ENCODE results near the gene PTCHD1.

PTCHD1 gene

DNA sequence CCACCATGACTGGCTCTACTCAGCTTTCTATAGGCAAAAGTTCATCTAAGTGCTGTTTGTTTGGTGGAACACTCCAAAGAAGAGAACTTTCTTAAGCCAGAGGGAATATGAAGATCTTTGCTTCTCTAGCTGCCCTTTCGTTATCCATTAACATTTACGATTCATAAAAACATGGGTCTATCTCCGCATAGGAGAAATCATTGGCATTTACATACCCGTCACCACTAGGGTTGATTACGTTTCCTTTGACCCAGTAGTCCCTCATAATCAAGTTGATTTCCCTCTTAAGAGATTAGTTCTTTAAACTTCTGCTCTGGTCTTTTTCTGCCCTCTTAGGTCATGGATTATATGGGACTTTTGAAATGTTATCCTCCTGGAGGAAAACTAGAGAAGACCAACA is 57.5 kb downstream of the PTCHD1 start:
- H3K27me3 Mint-ChIP-seq = no peaks in the 10 kb centered on the region
- H3K36me3 Mint-ChIP-seq (ENCODE audit: insufficient read depth) = no peaks in the 10 kb centered on the region
- H3K4me1 Mint-ChIP-seq (ENCODE audit: low read depth in 2 of 2) = no peaks in the 10 kb centered on the region
- H3K27ac Mint-ChIP-seq = no peak overlapping the region
- DNase-seq (no peak), ATAC-seq (replicated peaks) (no peak)
- no peaks in the 10 kb centered on the region for H3K9me3 Mint-ChIP-seq
- H3K4me3 Mint-ChIP-seq = no peak overlapping the region

DNA sequence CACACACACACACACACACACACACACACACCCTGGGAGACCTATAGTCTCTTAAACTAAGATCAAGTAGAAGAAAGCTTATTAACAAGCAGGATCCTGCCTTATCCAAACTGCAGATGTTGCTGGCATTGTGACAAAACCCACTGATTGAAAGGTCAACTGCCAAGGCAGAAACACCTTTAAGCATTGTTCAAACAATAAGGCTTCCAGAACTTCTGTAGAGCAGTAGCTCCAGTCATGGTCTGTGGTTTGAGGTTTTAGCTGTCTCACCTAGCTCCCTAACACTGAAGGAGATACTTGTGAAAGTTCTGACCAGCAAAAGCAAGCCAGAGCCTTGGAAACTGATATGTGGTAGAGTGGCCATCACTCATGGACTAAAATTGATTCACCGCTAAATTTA is 59.8 kb downstream of the PTCHD1 start:
- Mint-ChIP-seq H3K4me3 (no peak overlapping the region), H3K9me3 (no peaks in the 10 kb centered on the region), H3K4me1 (ENCODE audit: low read depth in 2 of 2) (no peaks in the 10 kb centered on the region), H3K27me3 (no peaks in the 10 kb centered on the region), H3K36me3 (ENCODE audit: insufficient read depth) (no peaks in the 10 kb centered on the region), H3K27ac (no peak overlapping the region)
- no peak for DNase-seq
- no peak for ATAC-seq (replicated peaks)

DNA sequence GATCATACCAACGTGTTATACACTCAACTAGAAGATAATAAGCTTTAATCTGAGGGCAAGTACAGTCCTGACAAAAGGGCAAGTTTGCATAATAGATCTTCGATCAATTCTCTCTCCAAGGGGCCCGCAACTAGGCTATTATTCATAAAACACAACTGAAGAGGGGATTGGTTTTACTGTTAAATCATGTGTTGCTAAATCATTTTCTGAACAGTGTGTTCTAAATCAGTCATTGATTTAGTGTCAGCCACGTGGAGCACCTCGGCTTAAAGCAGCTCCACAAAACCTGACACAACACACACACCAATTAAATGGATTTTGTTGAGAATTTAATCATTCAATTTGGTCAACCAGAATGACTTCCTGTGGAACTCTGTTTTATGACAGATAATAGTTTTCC is 61.6 kb downstream of the PTCHD1 start:
- no peak overlapping the region for H3K27ac Mint-ChIP-seq
- ATAC-seq (replicated peaks) (no peak), DNase-seq (no peak)
- H3K36me3 Mint-ChIP-seq (ENCODE audit: insufficient read depth) = no peaks in the 10 kb centered on the region
- H3K4me1 Mint-ChIP-seq (ENCODE audit: low read depth in 2 of 2) = no peaks in the 10 kb centered on the region
- H3K4me3 Mint-ChIP-seq = no peak overlapping the region
- H3K27me3 Mint-ChIP-seq = no peaks in the 10 kb centered on the region
- H3K9me3 Mint-ChIP-seq = no peaks in the 10 kb centered on the region

DNA sequence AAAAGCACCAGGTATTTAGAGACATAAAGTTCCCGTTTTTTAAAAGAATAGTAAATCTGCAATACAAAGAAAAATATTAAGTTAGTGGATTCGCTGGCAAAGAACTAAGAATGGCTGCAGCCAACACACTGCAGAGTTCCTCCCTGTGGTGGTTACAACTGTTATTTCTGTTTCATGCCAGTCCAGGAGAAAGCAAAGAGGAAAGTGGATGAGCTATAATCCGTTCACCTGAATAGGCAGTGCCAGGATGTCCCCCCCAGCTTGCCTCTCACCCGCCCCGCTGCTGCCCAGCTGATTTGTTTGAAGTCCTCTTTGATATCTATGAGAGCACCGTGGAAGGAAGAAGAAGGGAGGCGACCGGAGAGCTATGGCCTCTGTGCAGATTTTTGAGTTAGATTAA is 63.9 kb downstream of the PTCHD1 start:
- no peak for DNase-seq
- Mint-ChIP-seq H3K9me3 (no peaks in the 10 kb centered on the region), H3K4me1 (ENCODE audit: low read depth in 2 of 2) (no peaks in the 10 kb centered on the region), H3K4me3 (no peak overlapping the region), H3K27ac (no peak overlapping the region), H3K36me3 (ENCODE audit: insufficient read depth) (no peaks in the 10 kb centered on the region), H3K27me3 (no peaks in the 10 kb centered on the region)
- no peak for ATAC-seq (replicated peaks)

DNA sequence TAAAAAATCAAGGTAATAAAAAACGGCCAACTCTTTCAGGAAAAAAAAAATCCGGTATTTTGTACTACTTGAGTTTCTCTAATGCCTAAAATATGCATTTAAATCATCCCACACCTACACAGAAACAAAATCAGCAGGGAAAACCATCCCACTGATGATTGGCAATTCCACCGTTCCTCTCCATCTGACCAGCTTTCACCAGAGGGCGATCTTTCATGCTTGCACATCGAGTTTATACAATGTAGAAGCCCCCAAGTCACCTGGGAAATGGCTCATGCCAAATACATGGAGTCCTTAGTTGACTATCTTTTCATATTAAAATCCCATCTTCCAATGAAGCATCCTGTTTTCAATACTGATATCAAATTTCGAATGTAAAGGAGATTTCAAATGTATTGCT is 69.2 kb downstream of the PTCHD1 start:
- no peaks in the 10 kb centered on the region for H3K27me3 Mint-ChIP-seq
- H3K27ac Mint-ChIP-seq = no peak overlapping the region
- DNase-seq = no peak
- no peaks in the 10 kb centered on the region for H3K9me3 Mint-ChIP-seq
- H3K4me3 Mint-ChIP-seq = no peak overlapping the region
- H3K4me1 Mint-ChIP-seq (ENCODE audit: low read depth in 2 of 2) = no peaks in the 10 kb centered on the region
- ATAC-seq (replicated peaks) = no peak
- H3K36me3 Mint-ChIP-seq (ENCODE audit: insufficient read depth) = no peaks in the 10 kb centered on the region

DNA sequence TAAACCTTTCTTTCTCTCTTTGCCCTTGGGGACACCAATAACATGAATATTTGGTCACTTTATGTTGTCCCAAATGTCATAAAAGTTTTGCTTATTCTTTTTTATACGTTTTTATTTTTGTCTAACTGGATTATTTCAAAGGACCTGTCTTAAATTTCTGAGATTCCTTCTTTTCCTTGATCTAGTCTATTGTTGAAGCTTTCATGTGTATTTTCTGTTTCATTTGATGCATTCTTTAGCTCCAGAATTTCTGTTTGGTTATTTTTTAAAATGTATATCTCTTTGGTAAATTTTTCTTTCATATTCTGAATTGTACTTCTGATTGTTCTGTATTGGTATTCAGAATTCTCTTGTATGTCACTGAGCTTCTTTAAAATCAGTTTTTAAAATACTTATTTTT is 88.3 kb downstream of the PTCHD1 start:
- H3K9me3 Mint-ChIP-seq = peaks cover 4 to 7% of the 10 kb centered on the region in 2 donors
- H3K27ac Mint-ChIP-seq = no peak overlapping the region
- DNase-seq (no peak), ATAC-seq (replicated peaks) (no peak)
- no peak overlapping the region for H3K4me3 Mint-ChIP-seq
- no peaks in the 10 kb centered on the region for H3K4me1 Mint-ChIP-seq (ENCODE audit: low read depth in 2 of 2)
- H3K27me3 Mint-ChIP-seq = no peaks in the 10 kb centered on the region
- H3K36me3 Mint-ChIP-seq (ENCODE audit: insufficient read depth) = no peaks in the 10 kb centered on the region

DNA sequence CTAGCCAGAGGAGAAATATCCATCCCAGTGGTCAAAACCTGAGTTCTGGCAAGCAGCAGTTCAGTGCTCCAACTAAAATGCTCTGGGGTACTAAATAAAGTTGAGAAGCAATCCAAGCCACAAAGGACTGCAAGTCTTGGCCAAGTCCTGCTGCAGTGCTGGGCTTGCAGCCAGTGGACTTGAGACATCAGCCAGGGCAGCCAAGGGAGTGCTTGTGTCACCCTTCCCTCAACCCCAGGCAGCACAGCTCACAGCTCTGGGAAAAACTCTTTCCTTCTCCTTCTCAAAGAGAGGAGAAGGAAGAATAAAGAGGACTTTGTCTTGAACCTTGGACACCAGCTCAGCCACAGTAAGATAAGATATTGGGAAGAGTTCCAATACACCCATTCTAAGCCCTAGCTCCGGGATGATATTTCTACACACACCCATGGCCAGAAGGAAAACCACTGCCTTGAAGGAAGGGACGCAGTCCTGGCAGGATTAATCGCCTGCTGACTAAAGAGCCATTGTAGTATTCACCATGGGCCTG is 99.8 kb downstream of the PTCHD1 start:
- Mint-ChIP-seq H3K9me3 (peaks cover 0 to 2% of the 10 kb centered on the region in 2 donors), H3K27me3 (no peaks in the 10 kb centered on the region), H3K27ac (no peak overlapping the region), H3K36me3 (ENCODE audit: insufficient read depth) (no peaks in the 10 kb centered on the region), H3K4me3 (no peak overlapping the region), H3K4me1 (ENCODE audit: low read depth in 2 of 2) (no peaks in the 10 kb centered on the region)
- ATAC-seq (replicated peaks) (no peak), DNase-seq (no peak)

DNA sequence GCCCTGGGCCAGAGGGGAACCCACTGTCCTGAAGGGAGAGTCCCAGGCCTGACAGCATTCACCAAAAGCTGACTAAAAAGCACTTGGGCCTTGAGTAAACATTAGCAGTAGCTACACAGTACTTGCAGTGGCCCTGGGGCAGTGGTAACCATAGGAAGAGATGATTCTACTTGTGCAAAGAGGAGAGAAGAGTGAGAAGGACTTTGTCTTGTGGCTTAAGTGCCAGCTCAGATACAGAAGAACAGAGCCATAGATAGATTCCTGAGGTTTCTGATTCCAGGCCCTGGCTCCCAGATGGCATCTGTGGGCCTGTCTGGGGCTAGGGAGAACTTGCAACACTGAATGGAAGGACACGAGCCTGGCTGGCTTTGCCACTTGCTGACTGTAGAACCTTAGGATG is 100.5 kb downstream of the PTCHD1 start:
- DNase-seq (no peak), ATAC-seq (replicated peaks) (no peak)
- no peaks in the 10 kb centered on the region for H3K27me3 Mint-ChIP-seq
- no peak overlapping the region for H3K27ac Mint-ChIP-seq
- H3K4me3 Mint-ChIP-seq = no peak overlapping the region
- no peaks in the 10 kb centered on the region for H3K4me1 Mint-ChIP-seq (ENCODE audit: low read depth in 2 of 2)
- H3K36me3 Mint-ChIP-seq (ENCODE audit: insufficient read depth) = no peaks in the 10 kb centered on the region
- peaks cover 0 to under 1% of the 10 kb centered on the region in 2 donors for H3K9me3 Mint-ChIP-seq

DNA sequence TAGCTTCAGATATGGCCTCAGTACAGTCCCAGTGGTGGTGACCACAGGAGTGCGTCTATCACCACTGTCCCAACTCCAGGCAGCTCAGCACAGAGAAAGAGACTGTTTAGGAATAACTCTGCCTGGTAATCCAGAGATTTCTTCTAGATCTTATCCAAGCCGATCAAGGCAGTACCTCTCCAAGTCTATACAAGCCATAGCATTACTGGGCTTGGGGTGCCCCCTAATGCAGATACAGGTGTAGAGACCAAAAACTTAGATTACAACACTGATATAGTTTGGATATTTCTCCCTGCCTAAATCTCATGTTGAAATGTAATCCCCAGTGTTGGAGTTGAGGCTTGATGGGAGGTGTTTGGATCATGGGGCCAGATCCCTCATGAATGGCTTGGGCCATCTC is 100.9 kb downstream of the PTCHD1 start:
- DNase-seq = no peak
- no peaks in the 10 kb centered on the region for H3K36me3 Mint-ChIP-seq (ENCODE audit: insufficient read depth)
- ATAC-seq (replicated peaks) = no peak
- H3K4me3 Mint-ChIP-seq = no peak overlapping the region
- H3K4me1 Mint-ChIP-seq (ENCODE audit: low read depth in 2 of 2) = no peaks in the 10 kb centered on the region
- H3K9me3 Mint-ChIP-seq = peaks cover 0 to 5% of the 10 kb centered on the region in 2 donors
- H3K27ac Mint-ChIP-seq = no peak overlapping the region
- H3K27me3 Mint-ChIP-seq = no peaks in the 10 kb centered on the region

DNA sequence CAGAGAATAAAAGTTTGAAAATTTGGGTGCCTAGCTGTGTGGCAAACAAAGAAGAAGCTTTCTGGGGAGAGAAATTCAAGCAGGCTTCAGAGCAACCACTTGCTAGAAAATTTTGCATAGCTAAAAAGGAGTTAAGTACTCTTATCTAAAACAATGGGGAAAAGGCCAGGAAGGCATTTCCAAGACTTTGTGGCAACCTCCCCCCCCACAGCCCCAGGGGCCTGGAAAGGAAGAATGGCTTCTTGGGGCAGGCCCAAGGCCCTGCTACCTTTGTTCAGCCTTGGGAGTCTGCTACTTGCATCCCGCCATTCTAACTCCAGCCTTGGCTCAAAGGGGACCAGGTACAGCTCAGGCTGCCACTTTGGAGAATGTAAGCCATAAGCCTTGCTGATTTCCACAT is 102.2 kb downstream of the PTCHD1 start:
- Mint-ChIP-seq H3K27me3 (no peaks in the 10 kb centered on the region), H3K36me3 (ENCODE audit: insufficient read depth) (no peaks in the 10 kb centered on the region), H3K4me1 (ENCODE audit: low read depth in 2 of 2) (no peaks in the 10 kb centered on the region), H3K4me3 (no peak overlapping the region), H3K27ac (no peak overlapping the region), H3K9me3 (peaks cover 0 to 7% of the 10 kb centered on the region in 2 donors)
- ATAC-seq (replicated peaks) (no peak), DNase-seq (no peak)

DNA sequence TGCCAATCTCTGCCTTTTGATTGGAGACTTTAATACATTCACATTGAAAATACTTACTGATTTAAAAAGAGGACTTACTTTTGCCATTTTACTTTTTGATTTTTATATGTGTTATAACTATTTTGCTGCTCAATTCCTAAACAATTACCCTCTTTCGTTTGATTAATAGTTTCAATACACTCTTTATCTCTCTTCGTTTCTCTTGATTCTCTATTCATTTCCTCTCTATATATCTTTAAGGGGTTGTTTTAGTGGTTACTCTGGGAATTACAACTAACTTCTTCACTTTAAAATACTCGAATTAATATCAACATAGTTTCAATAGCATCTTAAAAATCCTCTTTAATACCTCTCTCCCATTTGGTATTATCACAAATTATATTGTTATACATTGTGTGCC is 116.6 kb downstream of the PTCHD1 start:
- Mint-ChIP-seq H3K4me1 (ENCODE audit: low read depth in 2 of 2) (no peaks in the 10 kb centered on the region), H3K4me3 (no peak overlapping the region), H3K27me3 (no peaks in the 10 kb centered on the region), H3K27ac (no peak overlapping the region), H3K9me3 (no peaks in the 10 kb centered on the region), H3K36me3 (ENCODE audit: insufficient read depth) (no peaks in the 10 kb centered on the region)
- DNase-seq = no peak
- ATAC-seq (replicated peaks) = no peak

Data from effector memory CD8-positive, alpha-beta T cell (primary cell).